SKM-1 (cell line): Measurements from ENCODE around the gene AKT1S1.
A peak's percentile ranks its signal among the peaks of the same experiment; 100 is the strongest.

Source experiments
- DNase-seq: peaks from one replicate; lab custom pipeline; 2025; ENCODE audit not compliant: unreplicated experiment; lab: John Stamatoyannopoulos, UW

Gene AKT1S1

DNA sequence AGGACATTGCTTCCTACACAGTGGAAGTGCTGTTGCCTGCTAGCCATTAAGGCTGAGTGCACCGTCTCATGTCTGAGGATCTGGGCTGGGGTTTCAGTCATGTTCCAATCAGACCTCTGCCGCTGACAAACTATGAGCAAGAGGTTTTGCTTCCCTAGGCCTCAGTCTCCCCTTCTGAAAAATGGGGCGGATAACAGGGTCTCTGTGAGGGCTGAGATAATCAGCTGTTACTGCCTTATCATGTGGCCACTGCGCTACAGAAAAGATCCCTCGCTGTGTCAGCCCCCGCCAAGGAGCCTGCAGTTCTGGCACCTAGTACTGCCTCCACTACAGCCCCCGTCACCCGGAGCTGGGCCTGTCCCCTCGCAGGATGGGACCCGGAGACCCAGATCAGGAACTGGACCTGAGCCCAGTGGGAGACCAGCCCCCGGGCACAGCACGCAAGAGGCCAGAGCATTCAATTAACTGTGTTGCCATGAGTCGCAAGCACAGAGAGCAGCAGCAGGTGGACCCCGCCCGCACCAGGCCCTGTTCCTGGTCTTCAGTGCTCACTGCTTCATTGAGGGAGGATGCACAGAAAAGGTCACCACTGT, 6.8 kb downstream of the AKT1S1 start:
- no peak for DNase-seq

- DNase-seq, result peak; percentile 96
Observed at GRCh38 chr19:49869484-49870308, 7.5 kb downstream of the AKT1S1 start.

DNA sequence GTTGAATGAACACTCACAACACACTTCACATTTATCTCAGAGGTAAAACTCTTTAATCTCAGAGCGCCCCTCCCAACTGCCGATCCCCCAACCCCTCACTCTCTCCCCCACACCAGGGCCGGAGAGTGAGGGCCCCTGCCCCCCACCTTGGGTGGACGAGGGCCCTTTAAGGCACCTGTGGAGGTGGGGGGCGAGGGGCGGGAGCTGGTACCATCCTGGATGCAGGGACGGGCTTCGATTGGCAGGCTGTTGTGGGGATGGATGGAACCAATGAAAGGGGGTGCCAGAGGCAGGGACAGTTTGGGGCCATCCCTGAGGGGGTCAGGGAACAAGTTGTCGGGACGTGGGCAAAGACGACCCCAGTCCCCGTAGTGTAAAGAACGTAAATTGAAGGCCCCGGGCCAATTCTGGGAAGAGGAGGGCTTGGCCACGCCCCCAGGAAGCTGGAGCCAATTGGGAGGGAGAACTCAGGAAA, 8.1 kb downstream of the AKT1S1 start:
- DNase-seq, result no peak

- DNase-seq, result peak; percentile 54
Observed at GRCh38 chr19:49866933-49867782, 10.0 kb downstream of the AKT1S1 start, which contains the start of gene PNKP. PNKP (minus strand) TSS chr19:49867576; CDS start chr19:49867204, 372 bp downstream.

DNA sequence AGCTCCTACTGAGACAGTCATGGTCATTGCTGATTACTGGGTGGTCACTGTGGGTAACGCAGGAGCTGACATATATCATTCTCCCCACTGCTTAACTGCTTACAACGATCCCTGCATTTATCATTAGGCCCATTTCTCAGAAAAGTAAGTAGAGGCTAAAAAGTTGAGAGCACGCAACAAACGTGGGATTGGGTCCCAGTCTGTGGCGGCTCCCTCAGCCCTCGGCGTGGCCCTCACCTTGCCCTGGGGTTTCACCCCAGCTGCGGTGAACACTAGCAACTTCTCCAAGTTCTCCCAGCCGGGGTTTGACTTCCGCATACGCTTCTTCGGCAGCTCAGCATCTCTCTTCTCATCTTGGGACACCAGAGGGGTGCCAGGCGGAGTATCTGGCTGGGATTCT, 12.3 kb downstream of the AKT1S1 start:
- DNase-seq, result no peak

- DNase-seq, result no peak
Observed at GRCh38 chr19:49863935-49864320, 13.2 kb downstream of the AKT1S1 start.

DNA sequence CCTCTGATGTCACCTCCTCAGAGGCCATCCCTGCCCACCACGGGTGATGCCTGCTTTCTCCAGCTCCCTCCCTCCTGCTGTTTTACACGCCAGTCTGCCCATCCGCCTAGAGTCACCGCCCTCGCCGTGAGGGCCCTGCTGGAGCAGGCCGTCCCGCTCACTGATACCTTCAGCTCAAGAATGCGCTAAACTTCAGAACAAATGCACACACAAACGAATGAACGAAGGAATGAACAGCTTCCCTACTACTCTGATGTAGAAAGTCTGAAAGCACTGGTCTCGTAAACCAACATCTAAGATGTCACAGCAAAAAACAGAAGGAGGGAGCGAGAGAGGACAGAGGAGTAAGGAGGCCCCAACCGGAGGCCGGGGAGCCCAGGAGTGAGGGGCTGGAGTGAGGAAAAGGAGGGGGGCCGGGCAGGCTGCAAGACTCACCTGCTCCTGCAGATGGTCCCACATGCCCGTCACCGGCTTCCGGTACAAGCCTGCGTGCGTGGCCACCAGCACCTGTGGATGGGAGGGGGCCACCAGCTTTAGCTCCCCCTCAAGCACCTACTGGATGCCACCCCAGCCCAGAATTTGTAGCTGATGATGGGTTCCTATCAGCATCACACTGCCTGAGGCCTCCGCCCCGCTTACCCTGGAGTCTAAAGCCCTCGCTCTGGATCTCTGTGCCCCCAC, 13.8 kb downstream of the AKT1S1 start:
- DNase-seq, result no peak

DNA sequence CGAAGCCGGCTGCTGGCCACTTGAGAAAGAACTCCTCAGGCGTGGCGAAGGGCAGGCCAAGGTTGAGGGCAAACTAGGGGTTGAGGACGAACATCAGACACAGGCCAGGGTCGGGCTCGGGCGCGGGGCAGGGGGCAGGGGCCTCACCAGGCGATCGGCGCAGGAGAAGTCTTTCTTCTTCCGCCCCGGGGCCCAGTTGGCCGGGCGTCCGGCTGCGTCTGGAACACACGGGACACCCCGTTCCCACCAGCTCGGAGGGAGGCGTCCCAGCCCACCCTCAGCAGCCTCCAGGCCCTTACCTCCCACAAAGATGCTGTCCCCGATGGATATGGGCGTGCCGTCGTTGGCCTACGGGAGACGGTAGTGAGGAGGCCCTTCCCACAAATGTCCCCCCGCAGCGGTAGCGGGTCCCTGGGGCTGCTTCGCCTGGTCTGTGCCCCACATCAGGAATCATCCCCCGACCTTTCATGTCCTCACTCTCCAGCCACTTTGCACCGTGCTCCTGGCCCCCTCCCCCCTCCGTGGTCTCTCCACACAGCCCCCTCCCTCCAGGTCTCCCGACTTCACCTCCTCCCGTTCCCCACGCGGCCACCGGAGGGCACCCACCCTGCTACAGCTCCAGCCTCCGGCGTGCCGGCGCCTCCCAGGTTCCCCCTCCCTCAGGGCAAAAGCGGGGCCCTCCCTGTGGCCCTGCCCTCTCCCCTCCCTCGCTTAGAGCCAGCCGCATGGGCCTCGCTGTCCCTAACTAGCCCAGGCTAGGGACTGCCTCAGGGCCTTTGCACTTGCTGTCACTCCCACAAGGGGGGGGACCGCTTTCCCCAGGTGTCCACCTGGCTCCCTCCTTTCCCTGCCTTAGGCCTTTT, 14.5 kb downstream of the AKT1S1 start:
- no peak for DNase-seq

DNA sequence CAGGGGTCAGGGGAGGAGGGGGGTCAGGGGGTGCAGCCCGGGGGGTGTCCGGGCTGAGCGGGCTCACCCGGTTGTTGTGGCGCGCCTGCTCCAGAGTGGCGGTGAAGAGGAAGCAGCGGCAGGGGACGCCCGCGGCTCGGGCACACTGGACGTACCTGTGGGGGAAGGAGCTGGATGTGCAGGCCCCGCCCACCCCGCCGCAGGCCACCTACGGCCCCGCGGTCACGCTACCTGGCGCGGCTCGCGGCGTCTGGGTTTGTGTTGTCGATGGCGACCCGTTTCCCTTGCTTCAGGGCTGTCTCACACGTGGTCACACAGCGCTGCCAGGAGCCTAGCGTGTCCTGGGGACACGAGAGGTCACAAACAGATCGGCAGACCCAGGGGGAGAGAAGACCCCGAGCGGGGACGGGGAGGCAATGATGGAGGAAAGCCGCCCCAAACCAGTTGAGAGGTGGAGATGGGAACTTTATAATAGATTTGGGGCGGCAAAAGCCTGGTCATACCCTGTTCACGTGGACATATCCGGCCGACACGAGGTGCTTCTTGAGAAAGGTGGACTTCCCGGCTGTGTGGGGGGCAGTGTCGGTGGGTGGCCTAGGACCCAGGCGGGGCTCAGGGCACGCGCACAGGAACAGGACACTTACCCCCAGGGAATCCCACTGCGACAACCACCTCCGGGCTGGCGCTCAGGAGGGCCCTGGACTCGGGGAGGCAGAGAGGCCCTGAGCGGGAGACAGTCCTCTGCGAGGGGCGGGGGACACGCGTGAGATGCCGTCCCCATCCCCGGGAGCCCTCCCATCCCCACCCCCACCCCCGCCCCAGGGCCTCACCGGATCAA, 15.4 kb downstream of the AKT1S1 start:
- DNase-seq, result no peak

- DNase-seq, result no peak
Observed at GRCh38 chr19:49861107-49861506, 16.0 kb downstream of the AKT1S1 start.

GRCh38 chr19:49860336-49861102, 16.6 kb downstream of the AKT1S1 start:
- no peak for DNase-seq

GRCh38 chr19:49859682-49860335, 17.3 kb downstream of the AKT1S1 start:
- DNase-seq, result no peak

- no peak for DNase-seq
Observed at GRCh38 chr19:49858088-49858985, 18.8 kb downstream of the AKT1S1 start.

DNA sequence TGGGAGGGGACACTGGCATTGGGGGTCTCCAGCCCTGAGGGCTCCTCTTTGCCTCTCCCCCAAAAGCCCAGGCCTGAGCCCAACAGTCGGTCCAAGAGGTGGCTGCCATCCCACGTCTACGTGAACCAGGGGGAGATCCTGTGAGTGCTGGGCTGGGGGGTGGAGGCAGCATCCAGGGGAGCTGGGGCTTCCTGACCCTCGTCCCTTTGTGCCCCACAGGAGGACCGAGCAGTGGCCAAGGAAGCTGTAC, 19.4 kb downstream of the AKT1S1 start:
- DNase-seq, result no peak

DNA sequence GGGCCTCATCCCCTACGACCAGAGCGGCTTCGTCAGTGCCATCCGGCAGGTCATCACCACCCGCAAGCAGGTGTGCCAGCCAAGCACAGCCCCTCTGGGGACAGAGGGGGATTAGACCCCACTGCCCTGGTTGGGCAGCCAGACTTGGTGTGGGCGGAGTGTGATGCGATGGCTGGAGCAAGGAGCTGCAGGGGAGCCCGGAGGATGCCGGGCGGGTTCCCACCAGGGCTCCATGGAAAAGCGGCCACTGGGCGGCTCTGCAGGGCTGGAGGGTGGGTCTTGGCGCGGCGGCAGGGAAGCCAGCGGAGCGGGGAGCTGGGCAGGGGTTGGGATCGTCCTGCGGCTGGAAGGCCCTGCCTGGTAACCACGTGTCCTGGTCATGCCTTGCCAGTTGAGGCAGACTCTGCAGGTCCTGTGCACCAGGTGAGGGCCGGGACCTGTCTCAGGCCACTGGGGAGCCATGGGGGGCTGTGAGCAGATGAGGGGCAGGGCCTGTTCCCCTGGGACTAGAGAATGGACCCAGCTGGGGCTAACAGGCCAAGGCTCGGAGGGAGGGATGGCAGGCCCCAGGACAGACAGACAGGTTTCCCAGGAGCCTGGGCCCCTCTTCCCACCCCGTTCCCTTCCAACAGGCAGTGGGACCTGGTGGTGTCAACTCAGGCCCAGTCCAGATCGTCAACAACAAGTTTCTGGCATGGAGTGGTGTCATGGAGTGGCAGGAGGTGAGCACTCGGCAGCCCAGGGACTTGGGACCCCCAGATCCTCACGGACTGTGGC, 19.9 kb downstream of the AKT1S1 start:
- no peak for DNase-seq

DNA sequence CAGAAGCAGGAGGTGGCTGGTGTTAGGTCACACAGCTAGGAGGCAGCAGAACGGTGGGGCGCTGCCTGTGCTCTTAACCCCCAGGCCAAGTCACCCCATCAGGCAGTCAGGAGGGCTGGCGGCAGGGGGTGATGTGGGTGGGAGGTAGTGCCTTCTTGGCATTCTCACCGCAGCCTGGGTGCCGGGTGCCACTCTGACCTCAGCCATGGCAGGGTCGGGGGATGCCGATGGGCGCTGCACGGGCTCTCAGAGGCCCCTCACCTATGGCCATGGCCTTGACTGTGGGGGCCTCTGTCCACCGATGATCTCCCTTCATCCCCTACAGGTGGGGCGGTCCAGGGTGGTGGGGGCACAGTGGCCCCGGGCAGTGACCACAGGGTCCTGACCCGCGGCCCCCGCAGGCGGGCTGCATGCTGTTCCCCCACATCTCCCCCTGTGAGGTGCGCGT, 20.6 kb downstream of the AKT1S1 start:
- no peak for DNase-seq
